ENCODE measurements around the gene ASS1. TPM values are rescaled to one million over a fixed set of nuclear protein-coding genes. Genes with fewer than 3 reads are reported as not detected.

Gene ASS1
- total and polyA plus RNA-seq, 10 donors = 15.4 to 37.4 (median 26.6) TPM

DNA sequence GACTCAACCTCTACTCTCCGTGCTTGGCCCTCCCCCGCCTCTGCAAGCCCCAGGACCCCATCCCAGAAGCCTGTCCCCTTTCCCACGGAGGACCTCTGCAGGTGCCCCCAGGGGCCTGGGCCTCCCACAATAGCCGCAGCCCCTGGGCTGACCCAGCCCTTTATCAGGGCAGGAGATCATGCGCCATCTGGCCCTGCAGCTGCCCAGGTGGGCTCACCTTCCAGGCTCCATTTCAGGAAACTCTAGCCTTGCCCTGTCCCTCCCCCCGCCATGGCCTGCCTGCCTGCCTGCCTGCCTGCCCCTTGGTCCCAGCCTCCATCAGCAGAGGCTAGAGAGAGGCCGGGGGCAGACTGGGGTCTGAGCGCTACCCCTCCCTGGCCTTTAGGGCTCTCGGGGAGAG lies 48.7 kb downstream of the ASS1 start:
- Histone ChIP-seq H3K36me3 (peaks cover 0 to 49% (median 0%) of the 10 kb centered on the region in 6 donors), H3K9me3 (peaks cover 0 to 18% (median 9%) of the 10 kb centered on the region in 8 donors), H3K27me3 (replicated peaks in 1 of 7) (peaks cover 0 to 35% (median 0%) of the 10 kb centered on the region in 7 donors), H3K27ac (no peak overlapping the region), H3K4me3 (no peak overlapping the region), H3K4me1 (no peaks in the 10 kb centered on the region)
- no peak for DNase-seq
- WGBS, 5 donors = 70 to 81% (median 73%) methylated on average over 5 to 9 of the region's 9 CpGs
- intact Hi-C loops (cut with DNase I; ENCODE audit: low total_unique reads) = no loop called here
- TF ChIP-seq POLR2A (IDR thresholded peaks at IDR 0.05) (no peak), POLR2AphosphoS5 (IDR thresholded peaks at IDR 0.05) (no peak)
- TF ChIP-seq, protein P1, sequence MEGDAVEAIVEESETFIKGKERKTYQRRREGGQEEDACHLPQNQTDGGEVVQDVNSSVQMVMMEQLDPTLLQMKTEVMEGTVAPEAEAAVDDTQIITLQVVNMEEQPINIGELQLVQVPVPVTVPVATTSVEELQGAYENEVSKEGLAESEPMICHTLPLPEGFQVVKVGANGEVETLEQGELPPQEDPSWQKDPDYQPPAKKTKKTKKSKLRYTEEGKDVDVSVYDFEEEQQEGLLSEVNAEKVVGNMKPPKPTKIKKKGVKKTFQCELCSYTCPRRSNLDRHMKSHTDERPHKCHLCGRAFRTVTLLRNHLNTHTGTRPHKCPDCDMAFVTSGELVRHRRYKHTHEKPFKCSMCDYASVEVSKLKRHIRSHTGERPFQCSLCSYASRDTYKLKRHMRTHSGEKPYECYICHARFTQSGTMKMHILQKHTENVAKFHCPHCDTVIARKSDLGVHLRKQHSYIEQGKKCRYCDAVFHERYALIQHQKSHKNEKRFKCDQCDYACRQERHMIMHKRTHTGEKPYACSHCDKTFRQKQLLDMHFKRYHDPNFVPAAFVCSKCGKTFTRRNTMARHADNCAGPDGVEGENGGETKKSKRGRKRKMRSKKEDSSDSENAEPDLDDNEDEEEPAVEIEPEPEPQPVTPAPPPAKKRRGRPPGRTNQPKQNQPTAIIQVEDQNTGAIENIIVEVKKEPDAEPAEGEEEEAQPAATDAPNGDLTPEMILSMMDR (IDR thresholded peaks at IDR 0.05 in 8 of 11, conservative IDR thresholded peaks at IDR 0.05 in 3 of 11) = no peak

- H3K27me3 ChIP-seq (replicated peaks in 1 of 7) = peaks cover 0 to 35% (median 0%) of the 10 kb centered on the region in 7 donors
- TF ChIP-seq, protein P1 (IDR thresholded peaks at IDR 0.05 in 8 of 11, conservative IDR thresholded peaks at IDR 0.05 in 3 of 11) = no peak
- no peak for TF ChIP-seq POLR2AphosphoS5 (IDR thresholded peaks at IDR 0.05)
- no peak for TF ChIP-seq POLR2A (IDR thresholded peaks at IDR 0.05)
- no peak overlapping the region for H3K4me3 ChIP-seq
- no peak for DNase-seq
- peaks cover 0 to 47% (median 0%) of the 10 kb centered on the region in 6 donors for H3K36me3 ChIP-seq
- no peak overlapping the region for H3K27ac ChIP-seq
- H3K4me1 ChIP-seq = no peaks in the 10 kb centered on the region
- WGBS, 5 donors = 83 to 93% (median 87%) methylated on average over 3 of the region's 3 CpGs
- intact Hi-C loops (cut with DNase I; ENCODE audit: low total_unique reads) = no loop called here
- H3K9me3 ChIP-seq = peaks cover 0 to 18% (median 9%) of the 10 kb centered on the region in 8 donors
Measured at GRCh38 chr9:130495067-130495466, 50.3 kb downstream of the ASS1 start.

- H3K27ac ChIP-seq = no peak overlapping the region
- peaks cover 0 to 30% (median 0%) of the 10 kb centered on the region in 7 donors for H3K27me3 ChIP-seq (replicated peaks in 1 of 7)
- TF ChIP-seq, protein P1 (IDR thresholded peaks at IDR 0.05 in 8 of 11, conservative IDR thresholded peaks at IDR 0.05 in 3 of 11) = no peak
- no peaks in the 10 kb centered on the region for H3K4me1 ChIP-seq
- H3K4me3 ChIP-seq = no peak overlapping the region
- H3K36me3 ChIP-seq = peaks cover 0 to 34% (median 0%) of the 10 kb centered on the region in 6 donors
- 76 to 84% (median 79%) methylated on average over 10 of the region's 10 CpGs for WGBS, 5 donors
- DNase-seq = no peak
- peaks cover 0 to 18% (median 9%) of the 10 kb centered on the region in 8 donors for H3K9me3 ChIP-seq
- intact Hi-C loops (cut with DNase I; ENCODE audit: low total_unique reads) = no loop called here
Measured at GRCh38 chr9:130497139-130497538, 52.4 kb downstream of the ASS1 start.

DNA sequence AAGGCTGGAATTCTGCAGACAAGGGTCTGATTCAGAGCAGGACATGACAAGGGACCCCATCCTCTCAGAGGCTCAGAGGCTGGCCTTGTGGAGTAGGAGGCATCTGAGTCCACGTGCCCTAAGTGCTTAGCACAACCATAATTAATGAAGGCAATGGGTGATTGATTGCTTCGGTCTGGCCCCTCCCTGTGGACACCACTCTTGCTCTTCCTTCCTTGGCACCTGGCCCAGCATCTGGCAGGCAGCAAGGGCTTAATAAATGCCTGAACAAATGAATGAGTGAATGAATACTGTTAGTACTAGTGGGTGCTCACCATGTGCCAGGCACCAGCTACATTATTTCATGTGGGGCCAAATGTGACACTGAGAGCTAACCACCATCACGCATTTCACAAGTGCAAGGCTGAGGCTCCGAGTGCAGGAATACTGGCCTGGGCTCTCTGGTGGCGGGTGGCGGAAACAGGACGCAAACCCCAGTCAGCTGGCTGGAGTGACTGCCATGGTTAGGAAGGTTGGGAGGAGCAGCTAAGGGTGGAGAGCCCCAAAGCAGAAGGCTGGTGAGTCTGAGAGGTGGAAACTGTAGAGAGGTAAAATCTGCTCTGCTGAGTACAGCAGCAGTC lies 53.6 kb downstream of the ASS1 start:
- intact Hi-C loops (cut with DNase I; ENCODE audit: low total_unique reads) = no loop called here
- no peak overlapping the region for H3K27ac ChIP-seq
- WGBS, 5 donors = 75 to 83% (median 80%) methylated on average over 7 of the region's 7 CpGs
- H3K36me3 ChIP-seq = peaks cover 0 to 29% (median 0%) of the 10 kb centered on the region in 6 donors
- TF ChIP-seq, protein P1 (IDR thresholded peaks at IDR 0.05 in 8 of 11, conservative IDR thresholded peaks at IDR 0.05 in 3 of 11) = no peak
- DNase-seq = no peak
- peaks cover 0 to 18% (median 9%) of the 10 kb centered on the region in 8 donors for H3K9me3 ChIP-seq
- H3K4me1 ChIP-seq = no peaks in the 10 kb centered on the region
- no peak overlapping the region for H3K4me3 ChIP-seq
- peaks cover 0 to 20% (median 0%) of the 10 kb centered on the region in 7 donors for H3K27me3 ChIP-seq (replicated peaks in 1 of 7)

Data from spleen (tissue), 11 donors.